H1 (cell line): ENCODE data around the gene RIMBP2.

Source experiments
- SAP30 ChIP-seq: fragments of 300-600 bp; sonication (generic); IDR thresholded peaks from 2 replicates; pipeline ENCODE4 v1.7.1; 2012; ENCODE audit warnings: low read length, moderate library complexity, mild to moderate bottlenecking, inconsistent platforms; ENCODE audit not compliant: insufficient read depth, insufficient replicate concordance
- TF ChIP-seq, protein P1 (sequence below): IDR thresholded peaks from 2 replicates; pipeline ENCODE4 v1.6.1; 2012; ENCODE audit warnings: inconsistent platforms
- TF ChIP-seq, protein P2 (sequence below): IDR thresholded peaks from 2 replicates; pipeline ENCODE4 v1.6.1; 2012; ENCODE audit warnings: low read length, inconsistent platforms

DNA sequence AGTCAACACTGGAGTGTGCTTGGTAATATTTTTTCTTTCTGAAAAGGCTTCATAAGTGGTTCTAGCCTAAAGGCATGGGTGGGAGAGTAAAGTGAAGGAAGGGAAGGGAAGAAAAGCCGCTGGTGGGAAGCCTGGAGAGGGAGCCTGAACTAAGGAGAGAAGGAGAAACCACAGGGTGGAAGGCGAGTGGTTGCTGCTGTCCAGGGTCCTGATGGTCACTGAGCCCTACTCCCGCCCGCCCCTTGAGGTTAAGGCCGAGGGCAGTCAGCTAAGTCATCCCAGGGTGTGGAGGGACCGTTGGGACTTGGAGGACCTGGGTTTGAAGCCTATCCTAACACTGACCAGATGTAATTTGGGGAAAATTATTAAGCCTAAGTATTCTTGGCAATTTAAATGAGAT lies 189.3 kb downstream of the RIMBP2 start:
- TF ChIP-seq, protein P1, sequence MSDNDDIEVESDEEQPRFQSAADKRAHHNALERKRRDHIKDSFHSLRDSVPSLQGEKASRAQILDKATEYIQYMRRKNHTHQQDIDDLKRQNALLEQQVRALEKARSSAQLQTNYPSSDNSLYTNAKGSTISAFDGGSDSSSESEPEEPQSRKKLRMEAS, result no peak
- no peak for TF ChIP-seq SAP30
- TF ChIP-seq, protein P2, sequence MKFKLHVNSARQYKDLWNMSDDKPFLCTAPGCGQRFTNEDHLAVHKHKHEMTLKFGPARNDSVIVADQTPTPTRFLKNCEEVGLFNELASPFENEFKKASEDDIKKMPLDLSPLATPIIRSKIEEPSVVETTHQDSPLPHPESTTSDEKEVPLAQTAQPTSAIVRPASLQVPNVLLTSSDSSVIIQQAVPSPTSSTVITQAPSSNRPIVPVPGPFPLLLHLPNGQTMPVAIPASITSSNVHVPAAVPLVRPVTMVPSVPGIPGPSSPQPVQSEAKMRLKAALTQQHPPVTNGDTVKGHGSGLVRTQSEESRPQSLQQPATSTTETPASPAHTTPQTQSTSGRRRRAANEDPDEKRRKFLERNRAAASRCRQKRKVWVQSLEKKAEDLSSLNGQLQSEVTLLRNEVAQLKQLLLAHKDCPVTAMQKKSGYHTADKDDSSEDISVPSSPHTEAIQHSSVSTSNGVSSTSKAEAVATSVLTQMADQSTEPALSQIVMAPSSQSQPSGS, result no peak
